ENCODE measurements around the gene PDE1C.

GRCh38 chr7:31858055-31858454 is 212.2 kb downstream of the PDE1C start:
- no peak for TF ChIP-seq CTCF (IDR thresholded peaks at IDR 0.05)
- TF ChIP-seq REST (IDR thresholded peaks at IDR 0.05; ENCODE audit: low read depth, low read length): no peak
- TF ChIP-seq YY1 (IDR thresholded peaks at IDR 0.05; ENCODE audit: low read depth): no peak
- TF ChIP-seq GABPA (IDR thresholded peaks at IDR 0.05; ENCODE audit: low read depth): no peak
- TF ChIP-seq RFX5 (IDR thresholded peaks at IDR 0.05; ENCODE audit: low read length): no peak
- TF ChIP-seq PBX3 (IDR thresholded peaks at IDR 0.05): no peak
- no peak for TF ChIP-seq MAX (IDR thresholded peaks at IDR 0.05; ENCODE audit: low read depth)

Measured in SK-N-SH (cell line).